Stimulated activated naive CD8-positive, alpha-beta T cell treated with anti-CD3 and anti-CD28 coated beads, Interleukin-15, Interleukin-2, amounts not matched to agents 100 ng/mL and 50 ng/mL, for 24 hours (primary cell): ENCODE measurements around the gene EID2B.

Experiments
- H3K27ac Mint-ChIP-seq: one replicate; pipeline ENCODE4 v1.8.0; 2021; ENCODE audit warnings: mild to moderate bottlenecking, mixed read lengths
- H3K27me3 Mint-ChIP-seq: one replicate; pipeline ENCODE4 v1.8.0; 2021; ENCODE audit warnings: mixed read lengths
- H3K36me3 Mint-ChIP-seq: one replicate; pipeline ENCODE4 v1.8.0; 2021; ENCODE audit warnings: low read depth, mixed read lengths
- H3K4me1 Mint-ChIP-seq: one replicate; pipeline ENCODE4 v1.8.0; 2021; ENCODE audit warnings: low read depth, mixed read lengths
- H3K4me3 Mint-ChIP-seq: one replicate; pipeline ENCODE4 v1.8.0; 2021; ENCODE audit warnings: mild to moderate bottlenecking, mixed read lengths
- H3K9me3 Mint-ChIP-seq: one replicate; pipeline ENCODE4 v1.8.0; 2021; ENCODE audit warnings: mixed read lengths

EID2B gene

GRCh38 chr19:39515551-39516191 lies 17.0 kb downstream of the EID2B start:
- peaks cover 19% of the 10 kb centered on the region for H3K4me1 Mint-ChIP-seq
- H3K36me3 Mint-ChIP-seq = no peaks in the 10 kb centered on the region
- H3K27me3 Mint-ChIP-seq = peaks cover 45% of the 10 kb centered on the region
- H3K9me3 Mint-ChIP-seq = no peaks in the 10 kb centered on the region
- no peak overlapping the region for H3K27ac Mint-ChIP-seq
- H3K4me3 Mint-ChIP-seq = peak overlapping the region; percentile 49

GRCh38 chr19:39514840-39515550 lies 17.7 kb downstream of the EID2B start, which contains the start of gene SELENOV:
SELENOV (plus strand) TSS chr19:39515139; CDS start chr19:39515213, 74 bp downstream.
- H3K27me3 Mint-ChIP-seq = peaks cover 45% of the 10 kb centered on the region
- peak within 1 kb of the TSS; percentile 11 for H3K27ac Mint-ChIP-seq
- no peaks in the 10 kb centered on the region for H3K9me3 Mint-ChIP-seq

GRCh38 chr19:39512988-39513387 lies 19.7 kb downstream of the EID2B start:
- no peak overlapping the region for H3K27ac Mint-ChIP-seq
- H3K27me3 Mint-ChIP-seq = peaks cover 58% of the 10 kb centered on the region
- H3K9me3 Mint-ChIP-seq = no peaks in the 10 kb centered on the region
- no peak overlapping the region for H3K4me3 Mint-ChIP-seq
- H3K4me1 Mint-ChIP-seq = peaks cover 22% of the 10 kb centered on the region
- H3K36me3 Mint-ChIP-seq = no peaks in the 10 kb centered on the region

More at GRCh38 chr19:39514840-39515550, 17.7 kb downstream of the EID2B start, which contains the start of gene SELENOV:
- Mint-ChIP-seq H3K4me1 (peaks cover 19% of the 10 kb centered on the region), H3K4me3 (peak within 1 kb of the TSS; percentile 76), H3K36me3 (no peaks in the 10 kb centered on the region)

- H3K4me3 Mint-ChIP-seq = no peak overlapping the region
- H3K27me3 Mint-ChIP-seq = peaks cover 59% of the 10 kb centered on the region
- peaks cover 15% of the 10 kb centered on the region for H3K4me1 Mint-ChIP-seq
- no peak overlapping the region for H3K27ac Mint-ChIP-seq
- no peaks in the 10 kb centered on the region for H3K9me3 Mint-ChIP-seq
- no peaks in the 10 kb centered on the region for H3K36me3 Mint-ChIP-seq
Observed at GRCh38 chr19:39509233-39509632, 23.4 kb downstream of the EID2B start.

GRCh38 chr19:39508629-39509028 lies 24.0 kb downstream of the EID2B start:
- Mint-ChIP-seq H3K9me3 (no peaks in the 10 kb centered on the region), H3K27me3 (peaks cover 59% of the 10 kb centered on the region), H3K4me3 (no peak overlapping the region), H3K27ac (no peak overlapping the region), H3K4me1 (peaks cover 15% of the 10 kb centered on the region), H3K36me3 (no peaks in the 10 kb centered on the region)

- peak overlapping the region; percentile 71 for H3K27ac Mint-ChIP-seq
Observed at GRCh38 chr19:39507715-39508364, 24.8 kb downstream of the EID2B start.

GRCh38 chr19:39506944-39507714 lies 25.5 kb downstream of the EID2B start:
- Mint-ChIP-seq H3K27me3 (peaks cover 53% of the 10 kb centered on the region), H3K4me1 (peaks cover 20% of the 10 kb centered on the region), H3K36me3 (no peaks in the 10 kb centered on the region), H3K4me3 (peak overlapping the region; percentile 81), H3K9me3 (no peaks in the 10 kb centered on the region), H3K27ac (no peak overlapping the region)

More at GRCh38 chr19:39507715-39508364, 24.8 kb downstream of the EID2B start:
- Mint-ChIP-seq H3K9me3 (no peaks in the 10 kb centered on the region), H3K4me1 (peaks cover 20% of the 10 kb centered on the region), H3K4me3 (peak overlapping the region; percentile 81), H3K36me3 (no peaks in the 10 kb centered on the region), H3K27me3 (peaks cover 57% of the 10 kb centered on the region)

GRCh38 chr19:39506598-39506943 lies 26.1 kb downstream of the EID2B start:
- no peaks in the 10 kb centered on the region for H3K9me3 Mint-ChIP-seq
- peak overlapping the region; percentile 36 for H3K4me3 Mint-ChIP-seq
- H3K4me1 Mint-ChIP-seq = peaks cover 20% of the 10 kb centered on the region
- H3K27me3 Mint-ChIP-seq = peaks cover 51% of the 10 kb centered on the region
- H3K27ac Mint-ChIP-seq = no peak overlapping the region
- no peaks in the 10 kb centered on the region for H3K36me3 Mint-ChIP-seq

GRCh38 chr19:39502640-39503417 lies 29.8 kb downstream of the EID2B start:
- Mint-ChIP-seq H3K36me3 (no peaks in the 10 kb centered on the region), H3K4me3 (no peak overlapping the region), H3K4me1 (peaks cover 32% of the 10 kb centered on the region), H3K27me3 (peaks cover 67% of the 10 kb centered on the region), H3K27ac (no peak overlapping the region), H3K9me3 (no peaks in the 10 kb centered on the region)

- no peaks in the 10 kb centered on the region for H3K36me3 Mint-ChIP-seq
- H3K4me1 Mint-ChIP-seq = peaks cover 23% of the 10 kb centered on the region
- H3K4me3 Mint-ChIP-seq = no peak overlapping the region
- H3K27ac Mint-ChIP-seq = no peak overlapping the region
- H3K27me3 Mint-ChIP-seq = peaks cover 70% of the 10 kb centered on the region
- no peaks in the 10 kb centered on the region for H3K9me3 Mint-ChIP-seq
Observed at GRCh38 chr19:39501340-39501739, 31.3 kb downstream of the EID2B start.

GRCh38 chr19:39500543-39500942 lies 32.1 kb downstream of the EID2B start:
- H3K4me1 Mint-ChIP-seq = peaks cover 21% of the 10 kb centered on the region
- no peaks in the 10 kb centered on the region for H3K9me3 Mint-ChIP-seq
- H3K27me3 Mint-ChIP-seq = peaks cover 66% of the 10 kb centered on the region
- H3K27ac Mint-ChIP-seq = no peak overlapping the region
- H3K4me3 Mint-ChIP-seq = no peak overlapping the region
- H3K36me3 Mint-ChIP-seq = no peaks in the 10 kb centered on the region

GRCh38 chr19:39499932-39500331 lies 32.7 kb downstream of the EID2B start:
- H3K9me3 Mint-ChIP-seq = no peaks in the 10 kb centered on the region
- H3K4me1 Mint-ChIP-seq = peaks cover 21% of the 10 kb centered on the region
- H3K4me3 Mint-ChIP-seq = peak overlapping the region; percentile 53
- peaks cover 65% of the 10 kb centered on the region for H3K27me3 Mint-ChIP-seq
- H3K36me3 Mint-ChIP-seq = no peaks in the 10 kb centered on the region
- no peak overlapping the region for H3K27ac Mint-ChIP-seq

GRCh38 chr19:39498798-39499642 lies 33.6 kb downstream of the EID2B start, which contains the start of gene DLL3:
DLL3 (plus strand) TSS chr19:39498947; CDS start chr19:39498975, 28 bp downstream.
- Mint-ChIP-seq H3K27me3 (peaks cover 56% of the 10 kb centered on the region), H3K4me1 (peaks cover 21% of the 10 kb centered on the region), H3K36me3 (no peaks in the 10 kb centered on the region), H3K9me3 (no peaks in the 10 kb centered on the region), H3K27ac (peak within 1 kb of the TSS; percentile 67), H3K4me3 (peak within 1 kb of the TSS; percentile 77)
